Lower lobe of right lung (tissue), 2 donors: ENCODE measurements around the gene SEMA5B. TPM values are rescaled to one million over a fixed set of nuclear protein-coding genes. Genes with fewer than 3 reads are reported as not detected.

ENCODE experiments used
- ATAC-seq, 2 donors: fragments of 200-7000 bp; cut with Tn5 transposase; one replicate each; pipeline ENCODE4 v1.9.1; 2020 to 2022; ENCODE audit warnings: mild to moderate bottlenecking in 2 of 2, moderate library complexity in 2 of 2
- DNase-seq: peaks from one replicate; pipeline ENCODE4 v3.0.0-alpha.2; 2020
- H3K27ac ChIP-seq: fragments of 200-600 bp; one replicate; pipeline ENCODE4 v1.8.0; 2022
- H3K27me3 ChIP-seq: fragments of 200-600 bp; one replicate; pipeline ENCODE4 v1.8.0; 2022; ENCODE audit warnings: low read depth
- H3K36me3 ChIP-seq: fragments of 200-600 bp; one replicate; pipeline ENCODE4 v1.8.0; 2022; ENCODE audit warnings: mild to moderate bottlenecking
- H3K4me1 ChIP-seq: fragments of 200-600 bp; one replicate; pipeline ENCODE4 v1.8.0; 2022
- H3K4me3 ChIP-seq: fragments of 200-600 bp; one replicate; pipeline ENCODE4 v1.8.0; 2022; ENCODE audit warnings: mild to moderate bottlenecking
- H3K9me3 ChIP-seq: fragments of 200-600 bp; one replicate; pipeline ENCODE4 v1.8.0; 2022
- CTCF ChIP-seq: fragments of 200-600 bp; IDR thresholded peaks from one replicate; pipeline ENCODE4 v1.8.0; 2022; ENCODE audit warnings: antibody characterized with exemption, mild to moderate bottlenecking
- intact Hi-C: fragments of 100-400 bp; cut with DNase I; formaldehyde crosslinking; loops from one replicate; pipeline ENCODE4 v1.11.0; 2022
- total RNA-seq: library from RNA; stranded (reverse); fragmentation: NEBNext Ultra II Directional; extraction: Animal tissue kit (Norgen Biotek cat#: 25700); gene quantifications from one replicate; pipeline ENCODE4 v1.2.1, GENCODE V29; 2021
- donor health status: DM: no; HTN: yes; CAD: no; lungs with severe emphysema.

The SEMA5B gene
- total RNA-seq, 1 donor from 2014 or later, result 0.71 TPM

DNA sequence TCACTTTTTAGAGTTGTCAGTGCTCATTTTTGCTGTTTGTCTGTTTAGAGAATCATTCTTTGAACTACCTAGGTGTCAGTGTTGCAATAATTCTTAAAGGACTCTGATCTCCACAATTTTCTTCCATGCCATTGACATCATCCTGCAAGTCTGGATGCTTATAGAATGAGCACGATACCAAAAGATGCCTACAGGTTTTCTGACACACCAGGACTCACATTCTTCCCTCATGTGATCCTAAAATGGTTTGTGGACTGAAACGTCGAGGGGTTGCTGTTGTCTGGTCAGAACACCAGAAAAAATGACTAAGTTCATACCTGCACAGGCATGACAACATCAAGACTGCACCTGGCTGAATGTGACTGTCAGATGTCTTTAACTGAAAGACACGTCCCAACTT is 95.9 kb downstream of the SEMA5B start:
- intact Hi-C loops, result no loop called here
- Histone ChIP-seq H3K9me3 (no peaks in the 10 kb centered on the region), H3K4me3 (no peak overlapping the region), H3K27me3 (no peaks in the 10 kb centered on the region), H3K27ac (no peak overlapping the region), H3K4me1 (no peaks in the 10 kb centered on the region), H3K36me3 (no peaks in the 10 kb centered on the region)
- no peak for TF ChIP-seq CTCF
- DNase-seq (no peak), ATAC-seq (no peak)

DNA sequence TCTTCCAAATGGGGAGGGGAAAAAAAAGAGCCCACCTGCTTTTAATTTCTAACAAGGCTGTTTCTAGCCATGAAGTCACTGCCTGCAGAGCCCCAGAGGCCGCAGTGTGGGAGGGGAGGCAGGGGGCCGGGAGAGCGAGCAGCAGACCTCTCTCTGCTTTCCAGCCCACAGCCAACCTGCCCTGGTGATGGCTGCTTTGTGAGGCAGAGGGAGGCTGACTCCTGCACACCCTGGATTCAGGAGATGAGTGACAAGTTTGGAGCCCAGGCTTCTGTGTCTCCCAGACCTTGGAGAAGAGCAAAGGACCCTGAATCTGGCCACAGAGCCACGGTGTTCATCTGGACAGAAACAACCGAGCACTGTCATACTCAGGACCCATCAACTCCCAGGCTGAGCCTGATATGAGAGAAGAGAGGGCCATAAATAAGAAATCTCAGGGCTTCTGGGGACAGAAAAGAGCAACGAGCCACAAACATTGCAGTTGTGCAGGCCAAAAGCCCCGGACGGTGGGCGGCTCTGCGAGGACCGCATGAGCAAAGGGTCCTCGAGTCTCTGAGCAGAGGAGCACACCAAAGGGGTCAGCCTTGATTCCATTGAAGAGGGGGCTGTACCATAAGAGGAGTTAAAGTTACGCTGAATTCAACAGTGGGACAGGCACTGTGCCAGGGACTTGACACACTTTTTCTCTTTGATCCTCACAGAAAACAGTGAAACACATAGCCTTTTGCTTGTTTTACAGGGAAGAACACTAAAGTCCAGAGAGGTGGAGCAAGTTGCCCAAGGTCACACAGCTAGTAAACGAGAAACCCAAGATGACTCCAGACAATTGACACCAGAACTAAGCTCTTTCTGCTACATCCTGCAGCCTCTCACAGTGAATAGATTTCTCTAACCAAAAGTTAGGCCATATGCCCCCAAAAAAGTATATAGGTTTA is 97.2 kb downstream of the SEMA5B start:
- DNase-seq (no peak), ATAC-seq (no peak)
- Histone ChIP-seq H3K36me3 (no peaks in the 10 kb centered on the region), H3K4me1 (no peaks in the 10 kb centered on the region), H3K4me3 (no peak overlapping the region), H3K27me3 (no peaks in the 10 kb centered on the region), H3K27ac (no peak overlapping the region), H3K9me3 (no peaks in the 10 kb centered on the region)
- no peak for TF ChIP-seq CTCF
- intact Hi-C loops, result no loop called here

DNA sequence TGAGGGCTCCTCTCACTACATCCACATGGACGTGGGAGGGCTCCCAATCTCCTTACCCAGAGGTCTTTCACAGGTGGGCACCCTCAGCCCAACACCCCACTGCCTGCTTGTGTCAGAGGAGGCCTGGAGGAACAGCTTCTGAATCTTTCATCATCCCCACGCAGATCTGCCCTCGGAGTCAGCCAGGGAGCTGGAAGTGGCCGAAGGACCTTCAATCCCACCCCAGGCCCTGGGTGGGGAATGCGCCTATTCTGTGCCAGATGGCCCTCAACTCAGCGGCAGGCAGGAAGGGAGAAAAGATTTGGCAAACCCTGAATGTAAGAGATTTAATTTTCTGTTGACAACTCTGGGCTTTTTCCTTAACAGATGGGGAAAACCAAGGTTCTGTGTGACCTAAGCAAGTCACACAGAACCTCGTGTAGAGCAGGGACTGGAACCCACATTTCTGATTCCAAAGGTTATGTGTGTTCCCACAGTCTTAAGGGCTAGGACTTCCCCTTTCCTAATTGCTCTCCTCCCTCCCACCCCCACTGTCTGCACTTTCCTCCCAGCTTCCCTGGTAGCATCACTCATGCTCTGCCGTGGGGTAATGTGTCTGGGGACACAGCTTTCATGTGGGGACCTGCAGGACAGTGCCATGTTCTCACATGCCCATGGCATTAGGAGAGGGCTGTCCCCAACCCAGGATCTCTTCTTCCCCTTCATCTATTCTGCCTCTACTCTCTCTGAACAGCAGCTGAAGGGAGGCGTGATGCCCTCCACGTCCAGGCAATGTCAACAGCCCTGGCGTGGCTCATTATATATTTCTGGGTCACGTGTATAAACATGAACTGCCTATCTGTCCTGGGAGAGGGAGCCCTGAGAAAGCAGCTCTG is 98.1 kb downstream of the SEMA5B start:
- H3K4me1 ChIP-seq, result no peaks in the 10 kb centered on the region
- ATAC-seq, result peak; percentile 16 to 22
- no peak overlapping the region for H3K4me3 ChIP-seq
- no peak overlapping the region for H3K27ac ChIP-seq
- H3K9me3 ChIP-seq, result no peaks in the 10 kb centered on the region
- H3K27me3 ChIP-seq, result peaks cover 4% of the 10 kb centered on the region
- H3K36me3 ChIP-seq, result no peaks in the 10 kb centered on the region
- intact Hi-C loops, result no loop called here
- no peak for DNase-seq
- no peak for TF ChIP-seq CTCF

DNA sequence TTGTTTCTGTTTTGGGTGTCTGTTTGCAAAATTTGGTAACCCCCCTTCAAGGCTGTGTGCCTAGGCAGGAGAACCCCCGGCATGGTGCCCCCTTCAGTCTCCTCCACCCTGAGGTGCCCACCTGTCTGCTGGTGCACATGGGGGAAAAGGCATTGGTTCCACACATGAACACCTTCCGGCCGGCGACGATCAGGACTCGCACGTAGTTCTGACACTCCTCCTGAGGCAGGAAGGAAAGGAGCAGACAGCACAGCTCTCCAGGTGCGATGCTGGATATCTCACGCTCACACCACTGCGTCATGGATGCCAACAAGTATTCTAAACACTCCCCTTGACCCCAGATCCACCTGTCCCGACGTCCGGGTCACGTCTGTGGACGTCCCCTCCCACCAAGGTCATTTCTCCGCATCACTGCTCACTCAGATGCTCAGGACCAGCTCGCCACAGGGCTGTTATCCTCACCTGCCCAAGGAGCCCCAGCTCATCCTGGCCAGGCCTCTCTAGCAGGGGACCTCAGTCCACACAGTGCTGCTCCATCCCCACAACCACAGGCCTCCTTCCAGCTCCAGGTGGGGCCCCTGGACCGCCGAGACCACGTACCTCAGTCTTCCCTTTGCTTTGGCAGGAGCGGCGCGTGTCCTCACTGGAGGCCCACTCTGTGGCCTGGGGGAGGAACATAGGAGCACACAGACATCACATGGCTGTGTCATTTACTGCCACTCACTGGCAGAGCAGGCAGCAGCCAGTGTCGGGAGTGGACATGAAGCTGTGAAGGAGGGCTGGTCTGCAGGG is 99.0 kb downstream of the SEMA5B start:
- H3K4me3 ChIP-seq, result no peak overlapping the region
- DNase-seq, result no peak
- no peaks in the 10 kb centered on the region for H3K4me1 ChIP-seq
- intact Hi-C loops, result no loop called here
- no peak for TF ChIP-seq CTCF
- H3K27me3 ChIP-seq, result peaks cover 9% of the 10 kb centered on the region
- H3K27ac ChIP-seq, result no peak overlapping the region
- no peaks in the 10 kb centered on the region for H3K36me3 ChIP-seq
- no peaks in the 10 kb centered on the region for H3K9me3 ChIP-seq
- ATAC-seq, result no peak

DNA sequence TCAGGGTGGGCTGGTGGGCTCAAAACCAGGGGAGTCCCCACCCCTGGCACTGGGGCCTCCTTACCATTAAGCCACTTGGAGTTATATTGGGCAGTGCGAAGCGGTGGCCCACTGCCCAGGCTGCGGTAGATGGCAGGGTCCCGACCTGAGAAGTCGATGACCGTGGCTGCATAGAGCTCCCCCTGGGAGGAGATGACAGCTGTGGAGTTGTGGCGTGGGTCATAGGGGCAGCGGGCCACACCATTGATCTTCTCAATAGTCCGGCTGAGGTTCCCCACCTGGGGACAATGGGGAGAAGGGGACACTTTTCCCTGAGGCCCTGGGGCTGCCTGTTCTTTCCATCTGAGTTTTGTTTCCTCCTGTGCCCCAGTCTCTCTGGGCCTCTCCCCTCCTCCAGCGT is 99.8 kb downstream of the SEMA5B start:
- Histone ChIP-seq H3K36me3 (no peaks in the 10 kb centered on the region), H3K27ac (no peak overlapping the region), H3K27me3 (peaks cover 16% of the 10 kb centered on the region), H3K9me3 (no peaks in the 10 kb centered on the region), H3K4me3 (no peak overlapping the region), H3K4me1 (no peaks in the 10 kb centered on the region)
- ATAC-seq (no peak), DNase-seq (no peak)
- intact Hi-C loops, result no loop called here
- no peak for TF ChIP-seq CTCF
